GM13977 (cell line): ENCODE data around the gene GPD1.

Experiments used
- DNase-seq: peaks from one replicate; pipeline ENCODE4 v3.0.0; 2012; ENCODE audit warnings: low spot score
- in situ Hi-C: fragments of 300-500 bp; cut with MboI; formaldehyde crosslinking; loops from one replicate; pipeline ENCODE4 v1.12.0; 2022; ENCODE audit warnings: low sequenced_read_pairs, low pct_unique_long_range_greater_than_20kb, mixed read lengths, inconsistent platforms; ENCODE audit not compliant: unreplicated experiment
- TF ChIP-seq, protein P1 (sequence below): IDR thresholded peaks from 2 replicates; pipeline ENCODE4 v1.5.1; 2012; ENCODE audit warnings: mild to moderate bottlenecking, control low read depth; ENCODE audit not compliant: insufficient read depth; ENCODE audit errors: extremely low read depth, missing control alignments

GPD1 gene

DNA sequence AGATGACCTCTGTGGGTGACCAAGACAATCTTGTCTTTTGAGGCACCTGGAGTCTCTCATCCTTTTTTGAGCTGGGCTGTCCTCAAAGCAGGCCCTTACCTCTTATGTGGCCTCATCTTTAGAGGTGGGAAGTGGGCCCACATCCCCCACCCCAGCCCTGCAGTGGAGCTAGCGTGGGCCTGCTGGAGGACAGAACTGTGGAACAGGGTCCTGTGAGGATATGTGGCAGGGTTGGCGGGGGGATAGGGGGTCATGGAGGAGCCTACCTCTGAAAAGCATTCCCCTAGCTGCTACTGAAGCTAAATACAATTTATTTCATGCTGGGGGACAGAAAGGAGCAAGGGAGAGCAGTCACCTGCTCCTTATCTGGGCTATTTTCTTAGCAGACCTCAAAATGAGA, 457 bp upstream of the GPD1 start:
- in situ Hi-C loops = no loop called here
- TF ChIP-seq, protein P1, sequence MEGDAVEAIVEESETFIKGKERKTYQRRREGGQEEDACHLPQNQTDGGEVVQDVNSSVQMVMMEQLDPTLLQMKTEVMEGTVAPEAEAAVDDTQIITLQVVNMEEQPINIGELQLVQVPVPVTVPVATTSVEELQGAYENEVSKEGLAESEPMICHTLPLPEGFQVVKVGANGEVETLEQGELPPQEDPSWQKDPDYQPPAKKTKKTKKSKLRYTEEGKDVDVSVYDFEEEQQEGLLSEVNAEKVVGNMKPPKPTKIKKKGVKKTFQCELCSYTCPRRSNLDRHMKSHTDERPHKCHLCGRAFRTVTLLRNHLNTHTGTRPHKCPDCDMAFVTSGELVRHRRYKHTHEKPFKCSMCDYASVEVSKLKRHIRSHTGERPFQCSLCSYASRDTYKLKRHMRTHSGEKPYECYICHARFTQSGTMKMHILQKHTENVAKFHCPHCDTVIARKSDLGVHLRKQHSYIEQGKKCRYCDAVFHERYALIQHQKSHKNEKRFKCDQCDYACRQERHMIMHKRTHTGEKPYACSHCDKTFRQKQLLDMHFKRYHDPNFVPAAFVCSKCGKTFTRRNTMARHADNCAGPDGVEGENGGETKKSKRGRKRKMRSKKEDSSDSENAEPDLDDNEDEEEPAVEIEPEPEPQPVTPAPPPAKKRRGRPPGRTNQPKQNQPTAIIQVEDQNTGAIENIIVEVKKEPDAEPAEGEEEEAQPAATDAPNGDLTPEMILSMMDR = no peak
- DNase-seq = no peak

DNA sequence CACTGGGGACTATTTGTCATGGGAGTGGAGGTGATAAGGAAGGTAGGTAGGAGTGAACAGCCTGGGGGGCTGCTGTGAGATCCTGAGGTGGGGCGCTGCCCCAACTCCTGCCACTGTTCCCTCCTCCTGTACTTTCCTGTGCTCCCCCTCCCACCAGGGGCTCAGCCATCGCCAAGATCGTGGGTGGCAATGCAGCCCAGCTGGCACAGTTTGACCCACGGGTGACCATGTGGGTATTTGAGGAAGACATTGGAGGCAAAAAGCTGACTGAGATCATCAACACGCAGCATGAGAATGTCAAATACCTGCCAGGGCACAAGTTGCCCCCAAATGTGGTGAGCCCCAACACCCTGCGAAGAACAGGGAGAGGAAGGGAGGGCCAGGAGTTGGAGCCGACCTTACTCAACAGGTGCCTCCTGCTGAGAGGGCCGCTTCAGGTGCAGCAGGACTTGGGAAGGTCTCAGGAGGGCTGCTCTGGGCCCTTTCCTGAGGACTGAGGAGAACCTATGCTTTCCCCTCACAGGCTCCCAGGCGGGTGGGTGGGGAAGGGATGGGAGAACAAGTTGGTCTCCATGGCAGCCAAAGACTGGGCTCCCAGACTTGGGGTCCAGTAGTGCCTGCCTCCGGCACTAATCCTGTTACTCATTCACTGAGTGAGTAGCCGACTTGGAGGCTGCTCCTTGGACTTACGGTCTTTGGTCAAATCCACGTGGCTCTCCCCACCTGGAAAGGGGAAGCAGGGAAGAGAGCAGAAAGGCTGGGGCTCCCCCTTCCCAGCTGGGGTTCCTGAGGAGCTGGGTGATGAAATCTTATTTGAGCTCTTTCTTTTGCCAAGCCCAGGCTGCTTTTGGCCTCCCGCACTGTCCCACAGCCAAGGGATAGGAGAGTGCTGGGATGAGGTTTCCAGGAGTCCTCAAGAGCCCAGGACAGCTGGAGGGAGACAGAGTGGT, 884 bp downstream of the GPD1 start:
- TF ChIP-seq, protein P1 = no peak
- in situ Hi-C loops = no loop called here
- no peak for DNase-seq

DNA sequence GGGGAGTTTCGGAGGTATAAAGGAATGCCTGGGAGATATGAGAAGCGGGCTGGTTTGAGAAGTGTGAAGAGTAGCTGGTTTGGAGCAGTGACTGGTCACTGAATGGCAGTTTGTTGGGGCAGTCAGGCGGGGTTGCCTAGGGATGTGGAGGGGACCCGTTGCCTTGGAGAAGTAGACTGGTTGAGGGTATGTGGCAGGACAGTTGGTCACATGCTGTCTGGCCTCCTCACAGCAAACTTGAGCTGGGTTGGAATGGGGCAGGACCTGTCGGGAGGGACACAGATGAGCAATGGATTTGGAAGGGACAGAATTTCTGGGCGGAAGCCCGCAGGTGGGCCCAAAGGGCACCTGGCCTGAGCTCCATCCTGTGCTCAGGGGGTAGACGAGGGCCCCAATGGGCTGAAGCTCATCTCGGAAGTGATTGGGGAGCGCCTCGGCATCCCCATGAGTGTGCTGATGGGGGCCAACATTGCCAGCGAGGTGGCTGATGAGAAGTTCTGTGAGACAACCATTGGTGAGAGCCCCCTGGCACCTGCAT, 2.2 kb downstream of the GPD1 start:
- DNase-seq = no peak
- in situ Hi-C loops = no loop called here
- TF ChIP-seq, protein P1 = no peak

DNA sequence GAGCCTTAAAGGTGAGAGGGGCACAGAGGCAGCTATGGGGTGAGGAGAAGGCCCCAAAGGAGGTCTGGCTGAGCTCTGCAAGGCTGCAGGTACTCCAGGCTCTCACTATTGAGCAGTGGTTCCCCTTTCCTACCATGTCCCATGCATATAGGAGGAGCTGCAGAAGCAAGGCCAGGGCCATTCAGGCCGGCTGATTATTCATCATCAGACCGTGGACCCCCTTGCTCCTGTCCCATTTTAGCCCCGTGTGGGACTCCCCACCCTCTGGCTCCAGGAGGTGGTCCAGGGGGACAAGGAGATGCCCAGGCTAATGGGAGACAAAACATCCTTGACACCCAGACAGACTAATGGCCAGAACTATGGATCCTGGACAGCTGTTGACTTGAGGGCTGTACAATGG, 3.1 kb downstream of the GPD1 start:
- TF ChIP-seq, protein P1 = no peak
- in situ Hi-C loops = no loop called here

DNA sequence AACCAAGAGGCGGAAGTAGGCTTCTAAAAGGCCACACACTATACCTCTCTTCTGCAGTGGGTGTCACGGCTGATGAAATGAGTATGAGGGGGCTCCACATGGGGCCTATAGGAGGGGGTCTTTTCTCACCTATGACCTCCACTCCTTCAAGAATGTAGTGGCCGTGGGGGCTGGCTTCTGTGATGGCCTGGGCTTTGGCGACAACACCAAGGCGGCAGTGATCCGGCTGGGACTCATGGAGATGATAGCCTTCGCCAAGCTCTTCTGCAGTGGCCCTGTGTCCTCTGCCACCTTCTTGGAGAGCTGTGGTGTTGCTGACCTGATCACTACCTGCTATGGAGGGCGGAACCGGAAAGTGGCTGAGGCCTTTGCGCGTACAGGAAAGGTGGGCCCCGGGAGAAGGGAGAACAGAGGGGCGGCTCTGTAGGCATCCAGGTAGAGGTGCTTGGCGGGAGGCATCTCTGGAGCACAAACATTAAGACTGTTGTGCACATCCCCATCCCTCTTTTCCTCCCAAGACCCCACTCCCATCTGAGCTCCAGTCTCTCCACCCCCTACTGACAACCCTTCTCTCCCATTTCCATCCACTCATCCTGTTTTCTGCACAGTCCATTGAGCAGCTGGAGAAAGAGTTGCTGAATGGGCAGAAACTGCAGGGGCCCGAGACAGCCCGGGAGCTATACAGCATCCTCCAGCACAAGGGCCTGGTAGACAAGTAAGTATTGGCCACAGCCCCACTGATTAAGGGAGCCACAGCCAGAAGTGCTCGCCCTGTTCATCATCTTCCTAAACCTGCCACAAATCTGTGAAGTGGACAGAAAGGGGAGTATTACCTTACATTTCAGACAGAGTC, 3.8 kb downstream of the GPD1 start:
- DNase-seq = no peak
- TF ChIP-seq, protein P1 = no peak
- in situ Hi-C loops = no loop called here

More for the DNA sequence above, 3.1 kb downstream of the GPD1 start:
- no peak for DNase-seq

DNA sequence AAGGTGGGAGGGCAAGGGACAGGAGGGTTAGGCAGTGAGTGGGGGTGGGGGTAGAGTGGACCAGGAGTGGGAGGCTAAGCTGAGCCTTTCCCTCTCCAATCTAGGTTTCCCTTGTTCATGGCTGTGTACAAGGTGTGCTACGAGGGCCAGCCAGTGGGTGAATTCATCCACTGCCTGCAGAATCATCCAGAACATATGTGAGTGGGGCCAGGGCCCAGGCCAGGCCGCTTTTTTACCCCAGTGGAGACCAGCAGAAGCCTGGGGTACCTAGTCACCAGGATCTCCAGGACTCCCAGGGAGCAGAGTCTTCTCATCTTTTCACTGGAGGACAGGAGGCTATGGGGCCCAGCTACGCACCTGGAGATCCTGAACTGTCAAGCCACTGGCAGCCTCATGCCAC, 5.5 kb downstream of the GPD1 start:
- DNase-seq = no peak
- TF ChIP-seq, protein P1 = no peak
- in situ Hi-C loops = no loop called here
